Peyer's patch (tissue), 4 donors: ENCODE results near the gene BLVRB.
"Not testable (repeated sequence)": the region's sequence is repeated elsewhere in the genome, so short reads cannot be mapped to it uniquely, and the experiment has no call there.

ENCODE experiments used
- POLR2A ChIP-seq, 2 donors: fragments of 450-650 bp; IDR thresholded peaks; one replicate each; pipeline ENCODE4 v1.5.1; 2017; ENCODE audit warnings: antibody characterized with exemption in 2 of 2, mild to moderate bottlenecking in 2 of 2, moderate library complexity in 2 of 2
- TF ChIP-seq, protein P1 (sequence below), 6 experiments: fragments of 450-650 bp in 4 of 6; fragments of 200-600 bp in 2 of 6; sonication (generic) in 1 of 6; IDR thresholded peaks; one replicate each; pipeline ENCODE4 v1.5.1; 2017 to 2019; ENCODE audit warnings: antibody characterized with exemption in 6 of 6, mild to moderate bottlenecking in 3 of 6, moderate library complexity in 1 of 6

DNA sequence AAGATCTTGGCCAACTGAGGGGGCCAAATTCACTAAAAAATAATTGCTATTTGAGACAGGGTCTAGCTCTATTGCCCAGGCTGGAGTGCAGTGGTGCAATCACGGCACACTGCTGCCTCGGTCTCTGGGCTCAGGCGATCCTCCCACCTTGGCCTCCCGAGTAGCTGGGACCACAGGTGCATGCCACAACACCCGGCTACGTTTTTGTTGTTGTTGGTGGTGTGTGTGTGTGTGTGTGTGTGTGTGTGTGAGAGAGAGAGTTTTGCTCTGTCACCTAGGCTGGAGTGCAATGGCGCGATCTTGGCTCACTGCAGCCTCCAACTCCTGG is 57.0 kb downstream of the BLVRB start:
- TF ChIP-seq, protein P1, sequence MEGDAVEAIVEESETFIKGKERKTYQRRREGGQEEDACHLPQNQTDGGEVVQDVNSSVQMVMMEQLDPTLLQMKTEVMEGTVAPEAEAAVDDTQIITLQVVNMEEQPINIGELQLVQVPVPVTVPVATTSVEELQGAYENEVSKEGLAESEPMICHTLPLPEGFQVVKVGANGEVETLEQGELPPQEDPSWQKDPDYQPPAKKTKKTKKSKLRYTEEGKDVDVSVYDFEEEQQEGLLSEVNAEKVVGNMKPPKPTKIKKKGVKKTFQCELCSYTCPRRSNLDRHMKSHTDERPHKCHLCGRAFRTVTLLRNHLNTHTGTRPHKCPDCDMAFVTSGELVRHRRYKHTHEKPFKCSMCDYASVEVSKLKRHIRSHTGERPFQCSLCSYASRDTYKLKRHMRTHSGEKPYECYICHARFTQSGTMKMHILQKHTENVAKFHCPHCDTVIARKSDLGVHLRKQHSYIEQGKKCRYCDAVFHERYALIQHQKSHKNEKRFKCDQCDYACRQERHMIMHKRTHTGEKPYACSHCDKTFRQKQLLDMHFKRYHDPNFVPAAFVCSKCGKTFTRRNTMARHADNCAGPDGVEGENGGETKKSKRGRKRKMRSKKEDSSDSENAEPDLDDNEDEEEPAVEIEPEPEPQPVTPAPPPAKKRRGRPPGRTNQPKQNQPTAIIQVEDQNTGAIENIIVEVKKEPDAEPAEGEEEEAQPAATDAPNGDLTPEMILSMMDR (IDR thresholded peaks at IDR 0.05): not testable (repeated sequence)
- TF ChIP-seq POLR2A (IDR thresholded peaks at IDR 0.05): not testable (repeated sequence)
